Right lobe of liver (tissue), 6 donors: ENCODE results near the gene DLX2. TPM values are rescaled to one million over a fixed set of nuclear protein-coding genes. Genes with fewer than 3 reads are reported as not detected.

Experiments used
- ATAC-seq, 4 donors: fragments of 200-7000 bp; cut with Tn5 transposase; one replicate each; pipeline ENCODE4 v1.9.1; 2020; ENCODE audit warnings: mild to moderate bottlenecking in 4 of 4, moderate library complexity in 4 of 4
- DNase-seq, 3 donors: peaks; one replicate each; pipeline ENCODE4 v3.0.0-alpha.2; 2020
- H3K27ac ChIP-seq, 3 donors: fragments of 200-600 bp; one replicate each; pipeline ENCODE4 v1.8.0; 2022
- H3K27me3 ChIP-seq, 2 donors: fragments of 200-600 bp; one replicate each; pipeline ENCODE4 v1.8.0; 2022
- H3K36me3 ChIP-seq, 4 donors: fragments of 200-600 bp; sonication (generic) in 1 of 4; one replicate each; pipeline versions ENCODE4 v1.5.1 to v1.8.0; 2017 to 2022; ENCODE audit warnings: control low read depth in 1 of 4
- H3K4me1 ChIP-seq, 4 donors: fragments of 200-600 bp; sonication (generic) in 1 of 4; one replicate each; pipeline versions ENCODE4 v1.5.1 to v1.8.0; 2017 to 2022; ENCODE audit warnings: control low read depth in 1 of 4
- H3K4me3 ChIP-seq, 3 donors: fragments of 200-600 bp; one replicate each; pipeline ENCODE4 v1.8.0; 2022
- H3K9me3 ChIP-seq, 4 donors: fragments of 200-600 bp; sonication (generic) in 1 of 4; one replicate each; pipeline versions ENCODE4 v1.5.1 to v1.8.0; 2017 to 2022; ENCODE audit warnings: control low read depth in 1 of 4
- CTCF ChIP-seq, 4 donors: fragments of 200-600 bp in 3 of 4; fragments of 450-650 bp in 1 of 4; IDR thresholded peaks; one replicate each; pipeline versions ENCODE4 v1.5.1 to v1.8.0; 2016 to 2022; ENCODE audit warnings: antibody characterized with exemption in 4 of 4, mild to moderate bottlenecking in 2 of 4
- POLR2A ChIP-seq: fragments of 450-650 bp; IDR thresholded peaks from one replicate; pipeline ENCODE4 v1.6.1; 2017; ENCODE audit warnings: antibody characterized with exemption, mild to moderate bottlenecking
- WGBS: methylation state at CpG from one replicate; pipeline ENCODE4 v1.1.6; 2018; ENCODE audit warnings: low coverage, low lambda C conversion rate; ENCODE audit not compliant: insufficient coverage; ENCODE audit errors: missing lambda C conversion rate; 5-methylcytosine and 5-hydroxymethylcytosine counted together
- intact Hi-C, 2 donors: fragments of 100-400 bp; cut with DNase I; formaldehyde crosslinking; loops; one replicate each; pipeline versions ENCODE4 v1.11.2 to v1.14.1; 2022
- total RNA-seq, 6 experiments: library from RNA; depleted of rRNA in 2 of 6; stranded (reverse); fragments of >200 nt in 2 of 6; fragmentation: NEBNext Ultra II Directional in 3 of 6; extraction: Animal tissue kit (Norgen Biotek cat#: 25700) in 3 of 6; gene quantifications; one replicate each; pipeline versions ENCODE4 v1.1.0 to v1.2.4, GENCODE V29; 2016 to 2023
- donor health status: DM: no; HTN: yes; CAD: no.
- donor health status: DM: no; HTN: no; CAD: no.
- donor health status: DM: no; HTN: no; CAD: no.
- donor health status: DM: no; HTN: yes; CAD: no.
- donor health status: DM: no; HTN: yes; CAD: no.

DLX2 gene
- total RNA-seq, 6 experiments from 2014 or later = not detected

GRCh38 chr2:172085460-172086159, 17.1 kb downstream of the DLX2 start, which contains the start of gene DLX1:
TSS of gene DLX1 (plus strand) at chr2:172085507. CDS start at chr2:172085678, 171 bp downstream.
- H3K4me3 ChIP-seq = peak within 1 kb of the TSS; percentile 11 to 25 (median 12)
- intact Hi-C loops = no loop called here
- 5% methylated on average over 22 of the region's 34 CpGs for WGBS
- no peaks in the 10 kb centered on the region for H3K9me3 ChIP-seq
- TF ChIP-seq POLR2A = no peak
- TF ChIP-seq CTCF (IDR thresholded peaks at IDR 0.05) = no peak
- DNase-seq = no peak
- peaks cover 58 to 96% of the 10 kb centered on the region in 2 donors for H3K27me3 ChIP-seq
- ATAC-seq = no peak
- H3K27ac ChIP-seq = no peak within 1 kb of the TSS
- no peaks in the 10 kb centered on the region for H3K36me3 ChIP-seq
- peaks cover 0 to 27% (median 5%) of the 10 kb centered on the region in 4 donors for H3K4me1 ChIP-seq

- Histone ChIP-seq H3K9me3 (no peaks in the 10 kb centered on the region), H3K27me3 (peaks cover 54 to 96% of the 10 kb centered on the region in 2 donors), H3K36me3 (no peaks in the 10 kb centered on the region), H3K4me3 (peak overlapping the region; percentile 11 to 25 (median 12)), H3K4me1 (peaks cover 0 to 27% (median 5%) of the 10 kb centered on the region in 4 donors), H3K27ac (no peak overlapping the region)
- WGBS = no CpG with 5 or more reads among the region's 76 CpGs
- intact Hi-C loops = no loop called here
- ATAC-seq = peak; percentile 65 to 81 (median 73)
- DNase-seq = peak in 1 of 3 donors; percentile 69
- TF ChIP-seq POLR2A (no peak), CTCF (IDR thresholded peaks at IDR 0.05) (no peak)
Measured at GRCh38 chr2:172084645-172085459, 17.8 kb downstream of the DLX2 start.

GRCh38 chr2:172084395-172084644, 18.4 kb downstream of the DLX2 start:
- Histone ChIP-seq H3K27ac (no peak overlapping the region), H3K36me3 (no peaks in the 10 kb centered on the region), H3K27me3 (peaks cover 48 to 95% of the 10 kb centered on the region in 2 donors), H3K9me3 (no peaks in the 10 kb centered on the region), H3K4me1 (peaks cover 0 to 27% (median 5%) of the 10 kb centered on the region in 4 donors), H3K4me3 (peak overlapping the region in 1 of 3 donors; percentile 12)
- WGBS = 10% methylated on average over 2 of the region's 17 CpGs
- intact Hi-C loops = no loop called here
- no peak for TF ChIP-seq POLR2A
- TF ChIP-seq CTCF (IDR thresholded peaks at IDR 0.05) = no peak
- ATAC-seq (no peak), DNase-seq (no peak)

- Histone ChIP-seq H3K9me3 (no peaks in the 10 kb centered on the region), H3K4me3 (no peak overlapping the region), H3K27me3 (peaks cover 44 to 94% of the 10 kb centered on the region in 2 donors), H3K27ac (no peak overlapping the region), H3K4me1 (peaks cover 0 to 27% (median 5%) of the 10 kb centered on the region in 4 donors), H3K36me3 (no peaks in the 10 kb centered on the region)
- DNase-seq (no peak), ATAC-seq (no peak)
- 9% methylated on average over 15 of the region's 23 CpGs for WGBS
- TF ChIP-seq POLR2A (no peak), CTCF (IDR thresholded peaks at IDR 0.05) (no peak)
- intact Hi-C loops = no loop called here
Measured at GRCh38 chr2:172083628-172084394, 18.9 kb downstream of the DLX2 start.
